Activated CD8-positive, alpha-beta T cell treated with anti-CD3 and anti-CD28 coated beads for 36 hours (primary cell): Measurements from ENCODE around the gene CXCR4. TPM values are rescaled to one million over a fixed set of nuclear protein-coding genes. Genes with fewer than 3 reads are reported as not detected.

ENCODE experiments used
- ATAC-seq: fragments of 200-7000 bp; cut with Tn5 transposase; one replicate; pipeline ENCODE4 v1.10.0; 2021; ENCODE audit warnings: mild to moderate bottlenecking, moderate library complexity
- CTCF ChIA-PET: fragments of 350-600 bp; sonication (Branson Sonifier 250); formaldehyde crosslinking; loops from one replicate; lab custom pipeline; 2021; ENCODE audit warnings: antibody characterized with exemption; lab: Charles Lee
- POLR2A ChIA-PET: fragments of 350-600 bp; sonication (Branson Sonifier 250); formaldehyde crosslinking; loops from one replicate; lab custom pipeline; 2021; ENCODE audit warnings: antibody characterized with exemption; lab: Charles Lee
- DNase-seq: peaks from one replicate; pipeline ENCODE4 v3.0.0-alpha.2; 2020
- H3K27ac Mint-ChIP-seq: one replicate; pipeline ENCODE4 v1.8.0; 2021; ENCODE audit warnings: mild to moderate bottlenecking, mixed read lengths
- H3K27me3 Mint-ChIP-seq: one replicate; pipeline ENCODE4 v1.8.0; 2021; ENCODE audit warnings: mixed read lengths
- H3K36me3 Mint-ChIP-seq: one replicate; pipeline ENCODE4 v1.8.0; 2021; ENCODE audit warnings: low read depth, mixed read lengths
- H3K4me1 Mint-ChIP-seq: one replicate; pipeline ENCODE4 v1.8.0; 2021; ENCODE audit warnings: low read depth, mixed read lengths
- H3K4me3 Mint-ChIP-seq: one replicate; pipeline ENCODE4 v1.8.0; 2021; ENCODE audit warnings: mild to moderate bottlenecking, moderate library complexity, mixed read lengths
- H3K9me3 Mint-ChIP-seq: one replicate; pipeline ENCODE4 v1.8.0; 2021; ENCODE audit warnings: mixed read lengths
- CTCF ChIP-seq: fragments of 200-600 bp; IDR thresholded peaks from one replicate; pipeline ENCODE4 v1.8.0; 2022; ENCODE audit warnings: antibody characterized with exemption, mild to moderate bottlenecking
- intact Hi-C: fragments of 100-400 bp; cut with micrococcal nuclease; formaldehyde crosslinking; loops from one replicate; pipeline ENCODE4 v1.10.0; 2022
- total RNA-seq, 2 experiments: library from RNA; stranded (reverse); gene quantifications; one replicate each; pipeline ENCODE4 v1.2.3, GENCODE V29; 2021

CXCR4 gene
- total RNA-seq, 2 experiments from 2014 or later: 97.0 to 103 TPM

DNA sequence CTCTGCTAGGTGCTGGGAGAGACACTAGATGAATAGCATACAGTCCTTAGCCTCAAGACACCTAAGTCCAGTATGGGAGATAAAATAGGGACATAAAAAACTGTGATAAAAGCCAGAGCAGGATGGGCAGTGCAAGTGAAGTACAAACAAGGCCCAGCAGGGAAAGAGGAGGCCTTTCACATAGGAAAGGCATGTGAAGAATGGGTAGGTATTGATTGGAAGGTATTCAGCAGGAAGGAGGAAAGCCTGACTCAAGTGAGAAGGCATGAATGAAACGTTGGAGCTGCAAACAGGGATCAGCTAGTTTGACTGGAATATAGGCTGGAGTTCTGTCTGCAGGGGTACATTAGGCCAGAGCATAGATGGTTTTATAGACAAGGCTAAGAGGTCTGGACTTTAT, 11.0 kb upstream of the CXCR4 start:
- TF ChIP-seq CTCF: no peak
- no peaks in the 10 kb centered on the region for H3K36me3 Mint-ChIP-seq
- DNase-seq (no peak), ATAC-seq (no peak)
- H3K9me3 Mint-ChIP-seq: no peaks in the 10 kb centered on the region
- H3K27me3 Mint-ChIP-seq: peaks cover 3% of the 10 kb centered on the region
- POLR2A ChIA-PET: interaction anchor here (1.3 to 2.6 kb wide), 6 partner anchors 9 to 253 kb away, joined by 3 to 10 read pairs (median 4); no protein-coding TSS in a partner anchor
- peak overlapping the region; percentile 86 for H3K27ac Mint-ChIP-seq
- H3K4me1 Mint-ChIP-seq: peaks cover 94% of the 10 kb centered on the region
- intact Hi-C loops: no loop called here
- CTCF ChIA-PET: interaction anchor here (0.7 kb wide), 2 partner anchors 247 to 253 kb away, joined by 3 read pairs; no protein-coding TSS in a partner anchor
- no peak overlapping the region for H3K4me3 Mint-ChIP-seq

GRCh38 chr2:136128366-136128765, 10.4 kb upstream of the CXCR4 start:
- TF ChIP-seq CTCF: no peak
- Mint-ChIP-seq H3K36me3 (no peaks in the 10 kb centered on the region), H3K27ac (peak overlapping the region; percentile 86), H3K9me3 (no peaks in the 10 kb centered on the region), H3K4me3 (no peak overlapping the region), H3K27me3 (peaks cover 3% of the 10 kb centered on the region), H3K4me1 (peaks cover 91% of the 10 kb centered on the region)
- ATAC-seq: no peak
- DNase-seq: no peak
- ChIA-PET CTCF (interaction anchor here (0.7 to 1.1 kb wide), 2 partner anchors 254 to 256 kb away, joined by 3 to 6 read pairs; no protein-coding TSS in a partner anchor), POLR2A (interaction anchor here (1.0 to 2.2 kb wide), 5 partner anchors 8 to 143 kb away, joined by 3 to 10 read pairs (median 4); partner anchors contain the start of gene DARS1)
- intact Hi-C loops: no loop called here

- ATAC-seq (no peak), DNase-seq (no peak)
- Mint-ChIP-seq H3K9me3 (no peaks in the 10 kb centered on the region), H3K27ac (peak overlapping the region; percentile 22), H3K36me3 (no peaks in the 10 kb centered on the region), H3K4me3 (no peak overlapping the region), H3K27me3 (peaks cover 3% of the 10 kb centered on the region), H3K4me1 (peaks cover 90% of the 10 kb centered on the region)
- POLR2A ChIA-PET: interaction anchor here (1.0 to 1.1 kb wide), 2 partner anchors 10 to 142 kb away, joined by 3 to 4 read pairs; partner anchors contain the start of gene DARS1
- CTCF ChIA-PET: interaction anchor here (0.9 to 1.1 kb wide), 3 partner anchors 144 to 257 kb away, joined by 3 to 6 read pairs (median 3); no protein-coding TSS in a partner anchor
- intact Hi-C loops: no loop called here
- TF ChIP-seq CTCF: no peak
These were observed 9.4 kb upstream of the CXCR4 start for GRCh38 chr2:136127356-136127755.

DNA sequence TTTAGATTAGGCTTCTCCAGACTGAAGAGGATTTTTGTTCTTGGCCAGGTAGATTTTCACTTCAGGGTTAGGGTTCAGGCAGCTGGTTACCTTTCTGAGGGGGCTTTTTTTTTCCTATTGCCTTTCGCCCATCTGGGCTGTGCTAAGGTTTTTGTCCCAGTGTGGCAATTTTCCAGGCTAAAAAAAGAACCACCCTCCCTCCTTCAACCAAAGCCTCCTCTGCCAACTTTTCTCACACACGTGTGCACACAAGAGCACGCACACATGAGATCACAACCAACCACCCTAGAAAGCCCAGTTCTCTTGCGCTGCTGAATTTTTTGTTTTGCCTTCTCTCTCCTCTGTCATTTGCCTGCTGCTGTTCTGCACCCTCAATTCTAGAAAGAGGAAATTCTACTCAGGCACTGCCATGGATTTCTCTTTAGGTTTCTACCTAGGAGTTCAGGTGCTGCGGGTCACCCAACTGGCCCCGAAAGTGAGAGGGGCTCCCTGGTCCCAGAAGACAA, 8.5 kb upstream of the CXCR4 start:
- Mint-ChIP-seq H3K27me3 (peaks cover 3% of the 10 kb centered on the region), H3K36me3 (no peaks in the 10 kb centered on the region), H3K27ac (no peak overlapping the region), H3K4me1 (peaks cover 91% of the 10 kb centered on the region), H3K4me3 (no peak overlapping the region), H3K9me3 (no peaks in the 10 kb centered on the region)
- DNase-seq (no peak), ATAC-seq (no peak)
- TF ChIP-seq CTCF: no peak
- ChIA-PET CTCF (interaction anchor here (1.9 kb wide), 1 partner anchor 258 kb away, joined by 4 read pairs; no protein-coding TSS in a partner anchor), POLR2A (interaction anchor here (2.5 kb wide), 1 partner anchor 9 kb away, joined by 6 read pairs; no protein-coding TSS in a partner anchor)
- intact Hi-C loops: no loop called here

DNA sequence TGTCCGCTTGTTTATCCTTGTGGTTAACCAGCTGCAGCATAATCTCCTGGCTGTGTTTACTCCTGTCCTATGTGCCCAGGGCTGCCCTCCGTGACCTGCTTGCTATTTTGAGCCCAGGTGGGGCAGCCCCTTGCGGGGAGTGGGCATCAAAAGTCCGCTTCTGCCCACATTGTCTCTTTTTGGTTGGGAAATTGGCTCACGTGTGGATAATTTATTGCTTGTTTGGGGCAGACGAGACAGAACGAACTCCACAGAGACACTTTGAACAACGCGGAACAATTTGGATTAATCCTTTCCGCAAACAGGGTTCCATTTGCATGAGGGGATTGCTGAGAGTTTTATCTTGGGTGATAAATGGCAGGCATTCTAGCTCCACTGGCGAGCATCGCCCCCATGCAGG, 8.1 kb upstream of the CXCR4 start:
- H3K36me3 Mint-ChIP-seq: no peaks in the 10 kb centered on the region

More for the DNA sequence above, 8.1 kb upstream of the CXCR4 start:
- Mint-ChIP-seq H3K4me3 (no peak overlapping the region), H3K9me3 (no peaks in the 10 kb centered on the region), H3K27me3 (peaks cover 3% of the 10 kb centered on the region), H3K27ac (no peak overlapping the region), H3K4me1 (peaks cover 92% of the 10 kb centered on the region)
- no peak for DNase-seq
- ATAC-seq: no peak
- intact Hi-C loops: no loop called here
- no peak for TF ChIP-seq CTCF
- CTCF ChIA-PET: interaction anchor here (0.7 to 3.6 kb wide), 9 partner anchors 7 to 258 kb away, joined by 3 to 14 read pairs (median 3); no protein-coding TSS in a partner anchor
- POLR2A ChIA-PET: interaction anchor here (0.7 to 2.5 kb wide), 3 partner anchors 8 to 140 kb away, joined by 3 to 6 read pairs (median 4); partner anchors contain the start of gene DARS1
